Measurements from ENCODE around the gene TGIF2. TPM values are rescaled to one million over a fixed set of nuclear protein-coding genes. Genes with fewer than 3 reads are reported as not detected.

The TGIF2 gene
- total RNA-seq, 4 donors from 2014 or later = 6.5 to 10.5 (median 9.5) TPM

- intact Hi-C loops (cut with DNase I; ENCODE audit: low total_unique reads) = no loop called here
- WGBS, 2 donors = 83 to 87% methylated on average over 2 of the region's 2 CpGs
- no peak for TF ChIP-seq POLR2A (IDR thresholded peaks at IDR 0.05)
- no peak for TF ChIP-seq CTCF (IDR thresholded peaks at IDR 0.05)
- H3K4me3 ChIP-seq (ENCODE audit: low read depth, poor library complexity, severe bottlenecking) = no peak overlapping the region
- DNase-seq (ENCODE audit: low spot score in 2 of 2) = no peak
These were observed 51.5 kb downstream of the TGIF2 start for GRCh38 chr20:36624944-36625324.

- H3K4me3 ChIP-seq (ENCODE audit: low read depth, poor library complexity, severe bottlenecking) = no peak overlapping the region
- no peak for DNase-seq (ENCODE audit: low spot score in 2 of 2)
- WGBS, 2 donors = 92% methylated on average over 7 of the region's 7 CpGs
- intact Hi-C loops (cut with DNase I; ENCODE audit: low total_unique reads) = no loop called here
- TF ChIP-seq POLR2A (IDR thresholded peaks at IDR 0.05) = no peak
- TF ChIP-seq CTCF (IDR thresholded peaks at IDR 0.05) = no peak
These were observed 54.7 kb downstream of the TGIF2 start for GRCh38 chr20:36628076-36628475.

- H3K4me3 ChIP-seq (ENCODE audit: low read depth, poor library complexity, severe bottlenecking) = no peak overlapping the region
- intact Hi-C loops (cut with DNase I; ENCODE audit: low total_unique reads) = no loop called here
- WGBS, 2 donors = 75 to 80% methylated on average over 15 of the region's 15 CpGs
- TF ChIP-seq POLR2A (IDR thresholded peaks at IDR 0.05) (no peak), CTCF (IDR thresholded peaks at IDR 0.05) (no peak)
- DNase-seq (ENCODE audit: low spot score in 2 of 2) = no peak
These were observed 56.6 kb downstream of the TGIF2 start for GRCh38 chr20:36629719-36630681.

GRCh38 chr20:36631646-36632045 lies 58.2 kb downstream of the TGIF2 start:
- no peak for DNase-seq (ENCODE audit: low spot score in 2 of 2)
- TF ChIP-seq POLR2A (IDR thresholded peaks at IDR 0.05) (no peak), CTCF (IDR thresholded peaks at IDR 0.05) (no peak)
- 94 to 95% methylated on average over 6 of the region's 6 CpGs for WGBS, 2 donors
- intact Hi-C loops (cut with DNase I; ENCODE audit: low total_unique reads) = no loop called here
- no peak overlapping the region for H3K4me3 ChIP-seq (ENCODE audit: low read depth, poor library complexity, severe bottlenecking)

GRCh38 chr20:36632147-36632486 lies 58.7 kb downstream of the TGIF2 start:
- 75 to 85% methylated on average over 3 of the region's 3 CpGs for WGBS, 2 donors
- intact Hi-C loops (cut with DNase I; ENCODE audit: low total_unique reads) = no loop called here
- TF ChIP-seq POLR2A (IDR thresholded peaks at IDR 0.05) (no peak), CTCF (IDR thresholded peaks at IDR 0.05) (no peak)

More at GRCh38 chr20:36632147-36632486, 58.7 kb downstream of the TGIF2 start:
- no peak for DNase-seq (ENCODE audit: low spot score in 2 of 2)
- no peak overlapping the region for H3K4me3 ChIP-seq (ENCODE audit: low read depth, poor library complexity, severe bottlenecking)

Measured in lower leg skin (tissue), 4 donors.